GM21619 (cell line): ENCODE measurements around the gene INSRR.

Experiments
- ATAC-seq: cut with Tn5 transposase; IDR thresholded peaks from one replicate; pipeline ENCODE4 v1.9.1; 2021; ENCODE audit not compliant: unreplicated experiment

The INSRR gene

GRCh38 chr1:156834322-156834721 lies 24.6 kb downstream of the INSRR start:
- ATAC-seq: no peak

GRCh38 chr1:156833603-156834002 lies 25.3 kb downstream of the INSRR start:
- no peak for ATAC-seq

- no peak for ATAC-seq
These were observed 26.5 kb downstream of the INSRR start for GRCh38 chr1:156832434-156832833.

- ATAC-seq: no peak
These were observed 30.4 kb downstream of the INSRR start for GRCh38 chr1:156828400-156829124.

- no peak for ATAC-seq
These were observed 32.3 kb downstream of the INSRR start for GRCh38 chr1:156826630-156827029.

- ATAC-seq: no peak
These were observed 35.6 kb downstream of the INSRR start for GRCh38 chr1:156823210-156823790.

GRCh38 chr1:156822680-156823079 lies 36.2 kb downstream of the INSRR start:
- no peak for ATAC-seq

- no peak for ATAC-seq
These were observed 37.1 kb downstream of the INSRR start for GRCh38 chr1:156821801-156822200.

GRCh38 chr1:156816561-156817328 lies 42.2 kb downstream of the INSRR start, which contains the start of gene SH2D2A:
Gene SH2D2A, minus strand, starts transcription at chr1:156816848. Its CDS starts 140 bp downstream, at chr1:156816708.
- peak; percentile 78 for ATAC-seq

GRCh38 chr1:156815961-156816422 lies 42.9 kb downstream of the INSRR start:
- no peak for ATAC-seq

GRCh38 chr1:156815307-156815826 lies 43.5 kb downstream of the INSRR start:
- ATAC-seq: no peak

- ATAC-seq: no peak
These were observed 44.2 kb downstream of the INSRR start for GRCh38 chr1:156814571-156815260.

GRCh38 chr1:156813750-156814570 lies 45.0 kb downstream of the INSRR start:
- no peak for ATAC-seq

- ATAC-seq: no peak
These were observed 45.6 kb downstream of the INSRR start for GRCh38 chr1:156813298-156813697.

GRCh38 chr1:156812293-156812990 lies 46.5 kb downstream of the INSRR start:
- ATAC-seq: no peak

- ATAC-seq: no peak
These were observed 47.7 kb downstream of the INSRR start for GRCh38 chr1:156811168-156811567.

- ATAC-seq: no peak
These were observed 49.1 kb downstream of the INSRR start for GRCh38 chr1:156809711-156810366.

- no peak for ATAC-seq
These were observed 49.6 kb downstream of the INSRR start for GRCh38 chr1:156809281-156809680.
